Natural killer cell (primary cell): ENCODE results near the gene WNT1. TPM values are rescaled to one million over a fixed set of nuclear protein-coding genes. Genes with fewer than 3 reads are reported as not detected.

ENCODE experiments used
- ATAC-seq, 3 donors: fragments of 150-1000 bp in 2 of 3; fragments of 200-7000 bp in 1 of 3; cut with Tn5 transposase; 1 replicate in 1 of 3; 2 replicates in 2 of 3; pipeline ENCODE4 v1.10.0; 2021; ENCODE audit warnings: mild to moderate bottlenecking in 2 of 3, moderate library complexity in 2 of 3
- DNase-seq, 2 donors: peaks; one replicate each; pipeline versions ENCODE4 v3.0.0 to v3.0.0-alpha.2; 2013 to 2021; ENCODE audit warnings: mixed read lengths in 1 of 2
- H3K27ac ChIP-seq: one replicate; pipeline ENCODE4 v1.5.1; 2013; ENCODE audit warnings: mild to moderate bottlenecking, low read length
- H3K27me3 ChIP-seq: one replicate; pipeline ENCODE4 v1.6.1; 2013; ENCODE audit warnings: low read length; ENCODE audit not compliant: control insufficient read depth, insufficient read depth
- H3K36me3 ChIP-seq: one replicate; pipeline ENCODE4 v1.6.1; 2013; ENCODE audit warnings: low read length; ENCODE audit not compliant: control insufficient read depth, insufficient read depth
- H3K4me1 ChIP-seq: one replicate; pipeline ENCODE4 v1.6.1; 2013; ENCODE audit warnings: low read length; ENCODE audit not compliant: control insufficient read depth, insufficient read depth
- H3K4me3 ChIP-seq: one replicate; pipeline ENCODE4 v1.5.1; 2013; ENCODE audit warnings: low read length
- H3K9me3 ChIP-seq: one replicate; pipeline ENCODE4 v1.6.1; 2013; ENCODE audit warnings: low read length; ENCODE audit not compliant: control insufficient read depth, insufficient read depth
- H3K27ac Mint-ChIP-seq, 2 donors: one replicate each; pipeline ENCODE4 v1.8.0; 2022; ENCODE audit warnings: mild to moderate bottlenecking in 2 of 2, mixed read lengths in 2 of 2, moderate library complexity in 1 of 2
- H3K27me3 Mint-ChIP-seq, 2 donors: one replicate each; pipeline ENCODE4 v1.8.0; 2022; ENCODE audit warnings: low read depth in 2 of 2, mixed read lengths in 2 of 2
- H3K36me3 Mint-ChIP-seq: one replicate; pipeline ENCODE4 v1.8.0; 2022; ENCODE audit warnings: mixed read lengths
- H3K4me1 Mint-ChIP-seq, 2 donors: one replicate each; pipeline ENCODE4 v1.8.0; 2022; ENCODE audit warnings: mixed read lengths in 2 of 2
- H3K4me3 Mint-ChIP-seq: one replicate; pipeline ENCODE4 v1.8.0; 2022; ENCODE audit warnings: mild to moderate bottlenecking, moderate library complexity, mixed read lengths
- H3K9me3 Mint-ChIP-seq, 2 donors: one replicate each; pipeline ENCODE4 v1.8.0; 2022; ENCODE audit warnings: mixed read lengths in 2 of 2
- CTCF ChIP-seq: fragments of 200-600 bp; IDR thresholded peaks from one replicate; pipeline ENCODE4 v1.8.0; 2022; ENCODE audit warnings: antibody characterized with exemption
- WGBS: methylation state at CpG from one replicate; pipeline ENCODE4 v1.1.7; 2013; ENCODE audit warnings: missing lambda C conversion rate; ENCODE audit not compliant: insufficient coverage; 5-methylcytosine and 5-hydroxymethylcytosine counted together
- intact Hi-C: fragments of 100-400 bp; cut with micrococcal nuclease; formaldehyde crosslinking; loops from one replicate; pipeline ENCODE4 v1.14.2; 2022
- total RNA-seq, 4 donors: library from RNA; stranded (reverse); fragments of 120-200 nt in 1 of 4; gene quantifications; one replicate each; pipeline versions ENCODE4 v1.2.3 to v1.2.4, GENCODE V29; 2013 to 2022

WNT1 gene
- total RNA-seq, 3 donors from 2014 or later (not counting 1 experiment from before 2014, with no cell fraction given) = 1.1 to 2.0 (median 1.7) TPM

GRCh38 chr12:48979602-48980388 lies 1.7 kb downstream of the WNT1 start:
- Histone ChIP-seq H3K4me1 (peaks cover 51% of the 10 kb centered on the region), H3K36me3 (no peaks in the 10 kb centered on the region), H3K9me3 (no peaks in the 10 kb centered on the region), H3K27ac (peak overlapping the region; percentile 45), H3K27me3 (peaks cover 14% of the 10 kb centered on the region), H3K4me3 (peak overlapping the region; percentile 48)
- intact Hi-C loops = loop anchor here (2.0 to 10.0 kb wide), 3 partner anchors 39 to 127 kb away; partner anchors contain the start of genes DDX23, FKBP11 and PRKAG1
- WGBS = 1% methylated on average over 55 of the region's 55 CpGs
- no peaks in the 10 kb centered on the region for H3K9me3 Mint-ChIP-seq
- H3K27me3 Mint-ChIP-seq = peaks cover 25 to 32% of the 10 kb centered on the region in 2 donors
- H3K4me3 Mint-ChIP-seq = peak overlapping the region; percentile 89
- ATAC-seq = peak; percentile 16 to 28 (median 21)
- no peaks in the 10 kb centered on the region for H3K36me3 Mint-ChIP-seq
- peak; percentile 53 to 80 for DNase-seq
- peaks cover 53 to 54% of the 10 kb centered on the region in 2 donors for H3K4me1 Mint-ChIP-seq
- TF ChIP-seq CTCF = no peak
- peak overlapping the region; percentile 73 to 94 for H3K27ac Mint-ChIP-seq

- ATAC-seq = peak in 1 of 3 donors; percentile 2
- Mint-ChIP-seq H3K36me3 (no peaks in the 10 kb centered on the region), H3K4me1 (peaks cover 53 to 54% of the 10 kb centered on the region in 2 donors), H3K27ac (peak overlapping the region; percentile 73 to 94), H3K4me3 (peak overlapping the region; percentile 89), H3K9me3 (no peaks in the 10 kb centered on the region), H3K27me3 (peaks cover 29 to 32% of the 10 kb centered on the region in 2 donors)
- DNase-seq = peak in 1 of 2 donors; percentile 70
- Histone ChIP-seq H3K27ac (peak overlapping the region; percentile 45), H3K36me3 (no peaks in the 10 kb centered on the region), H3K9me3 (no peaks in the 10 kb centered on the region), H3K4me3 (peak overlapping the region; percentile 48), H3K27me3 (peaks cover 14% of the 10 kb centered on the region), H3K4me1 (peaks cover 51% of the 10 kb centered on the region)
- intact Hi-C loops = no loop called here
- 2% methylated on average over 46 of the region's 46 CpGs for WGBS
- peak; percentile 19 for TF ChIP-seq CTCF
Measured at GRCh38 chr12:48980389-48980952, 2.3 kb downstream of the WNT1 start.

GRCh38 chr12:48980953-48981756 lies 3.0 kb downstream of the WNT1 start:
- intact Hi-C loops = no loop called here

More at GRCh38 chr12:48980953-48981756, 3.0 kb downstream of the WNT1 start:
- peak; percentile 33 to 65 (median 46) for ATAC-seq
- Histone ChIP-seq H3K4me1 (peaks cover 51% of the 10 kb centered on the region), H3K9me3 (no peaks in the 10 kb centered on the region), H3K27me3 (peaks cover 14% of the 10 kb centered on the region), H3K4me3 (peak overlapping the region; percentile 48), H3K27ac (peak overlapping the region; percentile 45), H3K36me3 (no peaks in the 10 kb centered on the region)
- H3K27ac Mint-ChIP-seq = peak overlapping the region; percentile 73 to 94
- H3K4me1 Mint-ChIP-seq = peaks cover 53 to 54% of the 10 kb centered on the region in 2 donors
- peak overlapping the region; percentile 89 for H3K4me3 Mint-ChIP-seq
- H3K27me3 Mint-ChIP-seq = peaks cover 29 to 34% of the 10 kb centered on the region in 2 donors
- 2% methylated on average over 91 of the region's 91 CpGs for WGBS
- H3K9me3 Mint-ChIP-seq = no peaks in the 10 kb centered on the region
- peak; percentile 53 to 87 for DNase-seq
- H3K36me3 Mint-ChIP-seq = no peaks in the 10 kb centered on the region
- TF ChIP-seq CTCF = peak; percentile 16
